NB4 (cell line): ENCODE data around the gene DOK1.

Experiments
- TF ChIP-seq, protein P1 (sequence below): IDR thresholded peaks from one replicate; pipeline ENCODE4 v1.5.1; 2012; ENCODE audit warnings: low read depth, low read length
- TF ChIP-seq, protein P2 (sequence below): IDR thresholded peaks from 2 replicates; pipeline ENCODE4 v1.6.1; 2011; ENCODE audit warnings: low read depth, low read length

DNA sequence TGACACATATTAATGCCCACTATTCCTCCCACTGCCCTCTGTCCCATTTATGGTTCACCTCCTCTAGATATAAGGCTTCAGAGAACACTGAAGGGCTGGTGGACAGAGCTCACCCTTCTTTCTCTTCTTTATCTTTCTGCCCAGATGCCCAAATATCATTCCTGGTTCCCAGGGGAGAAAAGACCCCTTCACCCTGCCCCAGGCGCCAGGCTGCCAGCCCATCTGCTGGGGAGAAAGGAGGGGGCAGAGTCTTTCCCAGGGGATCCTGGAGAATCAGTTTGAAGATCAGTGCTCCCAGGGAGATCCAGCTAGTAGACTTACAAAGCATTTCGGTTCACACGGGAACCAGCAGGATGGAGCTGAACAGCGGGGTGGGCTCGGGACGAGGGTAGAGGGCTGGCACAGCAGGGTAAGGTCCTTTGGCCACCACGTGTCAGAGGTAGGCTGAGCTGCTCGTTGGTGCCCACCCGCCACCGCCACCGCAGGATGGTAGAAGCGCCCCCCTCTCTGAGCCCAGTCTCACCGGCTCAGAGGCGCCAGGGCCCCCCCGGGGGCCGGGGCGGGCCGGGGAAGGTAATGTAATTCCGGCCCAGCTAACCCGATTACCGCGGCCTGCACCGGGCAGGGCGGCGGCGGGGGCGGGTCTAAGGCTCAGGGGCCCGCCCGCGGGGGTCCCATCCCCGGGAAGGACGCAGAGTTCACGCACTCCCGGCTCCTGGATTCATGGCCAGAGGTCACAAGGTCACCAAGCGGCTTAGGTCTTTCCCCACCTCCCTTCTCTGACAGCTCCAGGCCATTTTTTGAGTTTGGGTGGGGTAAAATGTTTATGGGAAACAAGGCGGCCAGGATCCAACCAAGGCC, 41.5 kb upstream of the DOK1 start:
- TF ChIP-seq, protein P1, sequence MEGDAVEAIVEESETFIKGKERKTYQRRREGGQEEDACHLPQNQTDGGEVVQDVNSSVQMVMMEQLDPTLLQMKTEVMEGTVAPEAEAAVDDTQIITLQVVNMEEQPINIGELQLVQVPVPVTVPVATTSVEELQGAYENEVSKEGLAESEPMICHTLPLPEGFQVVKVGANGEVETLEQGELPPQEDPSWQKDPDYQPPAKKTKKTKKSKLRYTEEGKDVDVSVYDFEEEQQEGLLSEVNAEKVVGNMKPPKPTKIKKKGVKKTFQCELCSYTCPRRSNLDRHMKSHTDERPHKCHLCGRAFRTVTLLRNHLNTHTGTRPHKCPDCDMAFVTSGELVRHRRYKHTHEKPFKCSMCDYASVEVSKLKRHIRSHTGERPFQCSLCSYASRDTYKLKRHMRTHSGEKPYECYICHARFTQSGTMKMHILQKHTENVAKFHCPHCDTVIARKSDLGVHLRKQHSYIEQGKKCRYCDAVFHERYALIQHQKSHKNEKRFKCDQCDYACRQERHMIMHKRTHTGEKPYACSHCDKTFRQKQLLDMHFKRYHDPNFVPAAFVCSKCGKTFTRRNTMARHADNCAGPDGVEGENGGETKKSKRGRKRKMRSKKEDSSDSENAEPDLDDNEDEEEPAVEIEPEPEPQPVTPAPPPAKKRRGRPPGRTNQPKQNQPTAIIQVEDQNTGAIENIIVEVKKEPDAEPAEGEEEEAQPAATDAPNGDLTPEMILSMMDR: no peak
- TF ChIP-seq, protein P2, sequence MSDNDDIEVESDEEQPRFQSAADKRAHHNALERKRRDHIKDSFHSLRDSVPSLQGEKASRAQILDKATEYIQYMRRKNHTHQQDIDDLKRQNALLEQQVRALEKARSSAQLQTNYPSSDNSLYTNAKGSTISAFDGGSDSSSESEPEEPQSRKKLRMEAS: no peak
